Fibroblast of lung (primary cell): ENCODE results near the gene TSPAN1. TPM values are rescaled to one million over a fixed set of nuclear protein-coding genes. Genes with fewer than 3 reads are reported as not detected.

ENCODE experiments used
- DNase-seq, 2 donors: peaks; one replicate each; pipeline versions ENCODE4 v3.0.0 to v3.0.0-alpha.2; 2010; ENCODE audit warnings: low read depth in 2 of 2
- H2AFZ ChIP-seq: 2 replicates; pipeline ENCODE4 v1.5.1; 2012; ENCODE audit warnings: low read length, control low read depth, inconsistent platforms
- H3K27ac ChIP-seq: 2 replicates; pipeline ENCODE4 v1.5.1; 2011; ENCODE audit warnings: low read length, control low read depth; ENCODE audit not compliant: insufficient read depth
- H3K27me3 ChIP-seq: 2 replicates; pipeline ENCODE4 v1.5.1; 2011; ENCODE audit warnings: mild to moderate bottlenecking, low read length; ENCODE audit not compliant: control insufficient read depth, insufficient read depth
- H3K36me3 ChIP-seq: 2 replicates; pipeline ENCODE4 v1.5.1; 2011; ENCODE audit warnings: low read length; ENCODE audit not compliant: control insufficient read depth, insufficient read depth
- H3K4me1 ChIP-seq: 2 replicates; pipeline ENCODE4 v1.5.1; 2011; ENCODE audit warnings: low read length; ENCODE audit not compliant: control insufficient read depth, insufficient read depth; ENCODE audit errors: extremely low read depth
- H3K4me2 ChIP-seq: 2 replicates; pipeline ENCODE4 v1.5.1; 2011; ENCODE audit warnings: low read length, control low read depth; ENCODE audit not compliant: insufficient read depth; ENCODE audit errors: extremely low read depth
- H3K4me3 ChIP-seq, 4 experiments: fragments of 200-600 bp in 1 of 4; sonication (generic) in 1 of 4; replicated peaks in 1 of 4; 2 replicates each; pipeline ENCODE4 v1.5.1; 2011 to 2016; ENCODE audit warnings: low read length in 4 of 4, low read depth in 3 of 4, mild to moderate bottlenecking in 3 of 4, control low read depth in 2 of 4, inconsistent platforms in 1 of 4, mixed read lengths in 1 of 4; ENCODE audit not compliant: insufficient read depth in 1 of 4; ENCODE audit errors: control extremely low read depth in 1 of 4
- H3K79me2 ChIP-seq: 2 replicates; pipeline ENCODE4 v1.5.1; 2012; ENCODE audit warnings: mild to moderate bottlenecking, low read length, inconsistent platforms; ENCODE audit not compliant: control insufficient read depth, insufficient read depth
- H3K9ac ChIP-seq: 2 replicates; pipeline ENCODE4 v1.5.1; 2011; ENCODE audit warnings: mild to moderate bottlenecking, low read length, control low read depth; ENCODE audit not compliant: insufficient read depth
- H3K9me3 ChIP-seq: 2 replicates; pipeline ENCODE4 v1.5.1; 2012; ENCODE audit warnings: low read depth, low read length; ENCODE audit not compliant: control insufficient read depth, insufficient read depth
- H4K20me1 ChIP-seq: 2 replicates; pipeline ENCODE4 v1.5.1; 2011; ENCODE audit warnings: low read length; ENCODE audit not compliant: control insufficient read depth, insufficient read depth; ENCODE audit errors: extremely low read depth
- CTCF ChIP-seq, 2 donors: IDR thresholded peaks in 1 of 2; conservative IDR thresholded peaks in 1 of 2; 1 replicate in 1 of 2; 2 replicates in 1 of 2; pipeline ENCODE4 v1.5.1; 2011 to 2012; ENCODE audit warnings: low read length in 2 of 2, control low read depth in 1 of 2, inconsistent platforms in 1 of 2, low read depth in 1 of 2, mild to moderate bottlenecking in 1 of 2
- EZH2 ChIP-seq: IDR thresholded peaks from 2 replicates; pipeline ENCODE4 v1.5.1; 2012; ENCODE audit warnings: low read length, control low read depth, mild to moderate bottlenecking; ENCODE audit errors: missing control alignments
- polyA plus RNA-seq, 2 donors: library from polyadenylated mRNA; depleted of rRNA in 1 of 2; stranded (reverse) in 1 of 2; unstranded in 1 of 2; fragments of >200 nt; gene quantifications; 2 replicates each; pipeline ENCODE4 v1.2.1, GENCODE V29; 2011 to 2012; ENCODE audit warnings: missing spikeins in 1 of 2
- total RNA-seq: library from RNA; depleted of rRNA; stranded (reverse); fragments of >200 nt; gene quantifications from 2 replicates; pipeline ENCODE4 v1.2.1, GENCODE V29; 2014

TSPAN1 gene
- total and polyA plus RNA-seq, 2 donors (not counting 1 experiment from before 2014, with no cell fraction given): 0.17 to 0.94 TPM

DNA sequence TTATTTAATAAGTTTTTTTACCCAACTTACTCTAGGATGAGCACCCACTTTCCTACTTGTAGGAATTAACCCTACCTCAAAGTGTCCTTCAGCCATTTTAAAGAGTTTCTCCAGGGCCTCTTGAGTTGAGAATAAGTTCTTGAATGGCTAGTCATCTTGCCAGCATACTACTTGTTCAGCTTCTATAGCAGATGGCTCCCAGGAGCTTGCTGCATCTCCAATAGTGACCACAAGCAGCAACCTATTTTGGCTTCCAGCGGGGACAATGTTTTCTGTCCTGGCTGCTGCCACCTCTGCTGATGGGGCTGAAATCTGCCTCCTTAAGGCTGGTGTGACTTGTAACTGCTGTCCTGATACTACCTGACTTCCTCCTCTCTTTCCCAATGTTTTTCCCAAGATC lies 21.7 kb upstream of the TSPAN1 start:
- no peak overlapping the region for H2AFZ ChIP-seq
- no peaks in the 10 kb centered on the region for H3K36me3 ChIP-seq
- H3K4me2 ChIP-seq: no peak overlapping the region

GRCh38 chr1:46153732-46154131 lies 21.2 kb upstream of the TSPAN1 start:
- Histone ChIP-seq H3K79me2 (no peaks in the 10 kb centered on the region), H3K4me3 (no peak overlapping the region), H3K9me3 (no peaks in the 10 kb centered on the region), H2AFZ (no peak overlapping the region), H3K4me1 (no peaks in the 10 kb centered on the region), H3K9ac (no peak overlapping the region), H3K27ac (no peak overlapping the region), H4K20me1 (no peaks in the 10 kb centered on the region), H3K27me3 (peaks cover 5% of the 10 kb centered on the region), H3K4me2 (no peak overlapping the region), H3K36me3 (no peaks in the 10 kb centered on the region)
- peak in 1 of 2 donors; percentile 39 for DNase-seq
- TF ChIP-seq CTCF (conservative IDR thresholded peaks at IDR 0.05 in 1 of 2, IDR thresholded peaks at IDR 0.05 in 1 of 2; ENCODE audit: low read depth in 1 of 2, low read length in 2 of 2) (no peak), EZH2 (no peak)

More for the DNA sequence above, 21.7 kb upstream of the TSPAN1 start:
- Histone ChIP-seq H3K27ac (no peak overlapping the region), H3K9me3 (no peaks in the 10 kb centered on the region), H3K79me2 (no peaks in the 10 kb centered on the region), H3K4me1 (no peaks in the 10 kb centered on the region), H3K9ac (no peak overlapping the region), H3K27me3 (peaks cover 2% of the 10 kb centered on the region), H3K4me3 (no peak overlapping the region), H4K20me1 (no peaks in the 10 kb centered on the region)
- TF ChIP-seq CTCF (conservative IDR thresholded peaks at IDR 0.05 in 1 of 2, IDR thresholded peaks at IDR 0.05 in 1 of 2; ENCODE audit: low read depth in 1 of 2, low read length in 2 of 2) (no peak), EZH2 (no peak)
- peak in 1 of 2 donors; percentile 28 for DNase-seq

GRCh38 chr1:46157916-46158311 lies 17.0 kb upstream of the TSPAN1 start:
- H3K27me3 ChIP-seq: peaks cover 5% of the 10 kb centered on the region
- no peak for DNase-seq
- H3K4me2 ChIP-seq: no peak overlapping the region
- H3K36me3 ChIP-seq: no peaks in the 10 kb centered on the region
- H3K9me3 ChIP-seq: no peaks in the 10 kb centered on the region
- no peak overlapping the region for H3K9ac ChIP-seq
- TF ChIP-seq CTCF (conservative IDR thresholded peaks at IDR 0.05 in 1 of 2, IDR thresholded peaks at IDR 0.05 in 1 of 2; ENCODE audit: low read depth in 1 of 2, low read length in 2 of 2): no peak
- TF ChIP-seq EZH2: no peak
- no peak overlapping the region for H3K27ac ChIP-seq
- no peaks in the 10 kb centered on the region for H4K20me1 ChIP-seq
- H3K79me2 ChIP-seq: no peaks in the 10 kb centered on the region
- H3K4me1 ChIP-seq: no peaks in the 10 kb centered on the region
- no peak overlapping the region for H2AFZ ChIP-seq
- H3K4me3 ChIP-seq: no peak overlapping the region
